Measurements from ENCODE around the gene TANGO6. TPM values are rescaled to one million over a fixed set of nuclear protein-coding genes. Genes with fewer than 3 reads are reported as not detected.

TANGO6 gene
- total RNA-seq, 2 donors from 2014 or later = 9.6 to 15.3 TPM

DNA sequence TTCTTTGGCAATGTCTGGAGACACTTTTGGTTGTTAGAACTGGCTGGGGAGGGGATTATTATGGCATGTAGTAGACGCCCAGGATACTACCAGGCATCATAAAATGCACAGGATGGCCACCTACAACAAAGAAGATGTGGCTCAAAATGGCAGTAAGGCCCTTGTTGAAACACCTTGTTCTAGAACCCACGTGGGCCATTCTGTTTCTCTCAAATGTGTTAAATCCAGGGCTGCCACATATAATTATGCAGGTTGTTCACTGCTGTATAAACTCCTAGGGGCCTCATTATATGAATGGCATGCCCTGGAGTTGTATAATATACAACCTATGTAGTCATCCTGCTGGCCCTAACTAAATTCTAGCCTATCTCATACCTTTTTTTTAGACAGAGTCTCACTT, 138.6 kb downstream of the TANGO6 start:
- Histone ChIP-seq H3K27me3 (ENCODE audit: control insufficient read depth, insufficient read depth, low read length, poor library complexity, severe bottlenecking) (no peaks in the 10 kb centered on the region), H3K4me1 (ENCODE audit: control insufficient read depth, insufficient read depth, low read length) (no peaks in the 10 kb centered on the region), H3K9me3 (ENCODE audit: control insufficient read depth, low read length) (no peaks in the 10 kb centered on the region), H3K9ac (ENCODE audit: extremely low read depth, low read length, poor library complexity, severe bottlenecking) (no peak overlapping the region), H3K27ac (ENCODE audit: low read depth, low read length) (no peak overlapping the region), H3K4me3 (ENCODE audit: low read length) (no peak overlapping the region), H3K36me3 (ENCODE audit: control insufficient read depth, insufficient read depth, low read length) (peaks cover 5% of the 10 kb centered on the region)
- TF ChIP-seq, protein P1, sequence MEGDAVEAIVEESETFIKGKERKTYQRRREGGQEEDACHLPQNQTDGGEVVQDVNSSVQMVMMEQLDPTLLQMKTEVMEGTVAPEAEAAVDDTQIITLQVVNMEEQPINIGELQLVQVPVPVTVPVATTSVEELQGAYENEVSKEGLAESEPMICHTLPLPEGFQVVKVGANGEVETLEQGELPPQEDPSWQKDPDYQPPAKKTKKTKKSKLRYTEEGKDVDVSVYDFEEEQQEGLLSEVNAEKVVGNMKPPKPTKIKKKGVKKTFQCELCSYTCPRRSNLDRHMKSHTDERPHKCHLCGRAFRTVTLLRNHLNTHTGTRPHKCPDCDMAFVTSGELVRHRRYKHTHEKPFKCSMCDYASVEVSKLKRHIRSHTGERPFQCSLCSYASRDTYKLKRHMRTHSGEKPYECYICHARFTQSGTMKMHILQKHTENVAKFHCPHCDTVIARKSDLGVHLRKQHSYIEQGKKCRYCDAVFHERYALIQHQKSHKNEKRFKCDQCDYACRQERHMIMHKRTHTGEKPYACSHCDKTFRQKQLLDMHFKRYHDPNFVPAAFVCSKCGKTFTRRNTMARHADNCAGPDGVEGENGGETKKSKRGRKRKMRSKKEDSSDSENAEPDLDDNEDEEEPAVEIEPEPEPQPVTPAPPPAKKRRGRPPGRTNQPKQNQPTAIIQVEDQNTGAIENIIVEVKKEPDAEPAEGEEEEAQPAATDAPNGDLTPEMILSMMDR (conservative IDR thresholded peaks at IDR 0.05) = no peak
- WGBS, 2 experiments (ENCODE audit: insufficient coverage in 1 of 2, insufficient read length in 1 of 2) = 90 to 96% methylated on average over 2 of the region's 2 CpGs
- Mint-ChIP-seq H3K36me3 (ENCODE audit: low read depth) (peaks cover 10% of the 10 kb centered on the region), H3K4me1 (no peaks in the 10 kb centered on the region), H3K27me3 (ENCODE audit: insufficient read depth) (no peaks in the 10 kb centered on the region), H3K27ac (no peak overlapping the region), H3K4me3 (no peak overlapping the region), H3K9me3 (no peaks in the 10 kb centered on the region)
- no peak for DNase-seq

DNA sequence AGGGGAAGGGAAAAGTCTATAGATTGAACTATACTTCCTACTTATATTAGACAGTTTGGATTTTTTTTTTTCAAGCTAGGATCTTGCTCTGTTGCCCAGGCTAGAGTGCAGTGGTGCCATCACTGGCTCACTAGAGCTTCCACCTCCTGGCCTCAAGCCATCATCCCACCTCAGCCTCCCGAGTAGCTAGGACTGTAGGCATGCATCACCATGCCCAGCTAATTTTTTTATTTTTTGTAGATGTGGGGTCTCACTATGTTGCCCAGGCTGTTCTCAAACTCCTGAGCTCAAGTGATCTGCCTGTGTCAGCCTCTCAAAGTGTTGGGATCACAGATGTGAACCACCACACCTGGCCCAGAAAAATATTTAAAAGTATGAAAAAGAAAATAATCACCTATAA, 141.1 kb downstream of the TANGO6 start:
- Histone ChIP-seq H3K27me3 (ENCODE audit: control insufficient read depth, insufficient read depth, low read length, poor library complexity, severe bottlenecking) (no peaks in the 10 kb centered on the region), H3K36me3 (ENCODE audit: control insufficient read depth, insufficient read depth, low read length) (no peaks in the 10 kb centered on the region), H3K4me3 (ENCODE audit: low read length) (no peak overlapping the region), H3K9ac (ENCODE audit: extremely low read depth, low read length, poor library complexity, severe bottlenecking) (no peak overlapping the region), H3K4me1 (ENCODE audit: control insufficient read depth, insufficient read depth, low read length) (no peaks in the 10 kb centered on the region), H3K27ac (ENCODE audit: low read depth, low read length) (no peak overlapping the region), H3K9me3 (ENCODE audit: control insufficient read depth, low read length) (no peaks in the 10 kb centered on the region)
- H3K27ac Mint-ChIP-seq = no peak overlapping the region
- DNase-seq = no peak
- no peak overlapping the region for H3K4me3 Mint-ChIP-seq
- WGBS, 2 experiments (ENCODE audit: insufficient coverage in 1 of 2, insufficient read length in 1 of 2) = 100% methylated on average over 1 of the region's 1 CpG
- TF ChIP-seq, protein P1 (conservative IDR thresholded peaks at IDR 0.05) = no peak
- no peaks in the 10 kb centered on the region for H3K27me3 Mint-ChIP-seq (ENCODE audit: insufficient read depth)
- H3K9me3 Mint-ChIP-seq = no peaks in the 10 kb centered on the region
- H3K4me1 Mint-ChIP-seq = peaks cover 9% of the 10 kb centered on the region
- H3K36me3 Mint-ChIP-seq (ENCODE audit: low read depth) = peaks cover 2% of the 10 kb centered on the region

DNA sequence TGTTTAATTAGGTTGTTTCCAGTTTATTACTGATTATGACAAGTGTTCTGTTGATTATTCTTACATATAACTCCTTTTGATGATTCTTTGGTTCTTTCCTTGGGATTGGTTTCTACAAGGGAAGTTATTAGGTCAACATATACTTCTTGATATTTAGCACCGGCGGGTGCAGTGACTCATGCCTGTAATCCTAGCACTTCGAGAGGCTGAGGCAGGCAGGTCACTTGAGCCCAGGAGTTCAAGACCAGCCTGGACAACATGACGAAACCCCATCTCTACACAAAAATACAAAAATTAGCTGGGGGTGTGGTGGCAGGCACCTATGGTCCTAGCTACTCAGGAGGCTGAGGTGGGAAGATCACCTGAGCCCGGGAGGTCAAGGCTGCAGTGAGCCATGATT, 141.9 kb downstream of the TANGO6 start:
- no peak for DNase-seq
- Histone ChIP-seq H3K36me3 (ENCODE audit: control insufficient read depth, insufficient read depth, low read length) (no peaks in the 10 kb centered on the region), H3K4me3 (ENCODE audit: low read length) (no peak overlapping the region), H3K27ac (ENCODE audit: low read depth, low read length) (no peak overlapping the region), H3K9ac (ENCODE audit: extremely low read depth, low read length, poor library complexity, severe bottlenecking) (no peak overlapping the region), H3K27me3 (ENCODE audit: control insufficient read depth, insufficient read depth, low read length, poor library complexity, severe bottlenecking) (no peaks in the 10 kb centered on the region), H3K4me1 (ENCODE audit: control insufficient read depth, insufficient read depth, low read length) (no peaks in the 10 kb centered on the region), H3K9me3 (ENCODE audit: control insufficient read depth, low read length) (no peaks in the 10 kb centered on the region)
- no peak overlapping the region for H3K4me3 Mint-ChIP-seq
- 89 to 100% methylated on average over 1 to 5 of the region's 5 CpGs for WGBS, 2 experiments (ENCODE audit: insufficient coverage in 1 of 2, insufficient read length in 1 of 2)
- peaks cover 9% of the 10 kb centered on the region for H3K4me1 Mint-ChIP-seq
- H3K27me3 Mint-ChIP-seq (ENCODE audit: insufficient read depth) = no peaks in the 10 kb centered on the region
- TF ChIP-seq, protein P1 (conservative IDR thresholded peaks at IDR 0.05) = no peak
- no peaks in the 10 kb centered on the region for H3K9me3 Mint-ChIP-seq
- no peak overlapping the region for H3K27ac Mint-ChIP-seq
- no peaks in the 10 kb centered on the region for H3K36me3 Mint-ChIP-seq (ENCODE audit: low read depth)
